CD4-positive, alpha-beta memory T cell (primary cell): Measurements from ENCODE around the gene ABTB2. TPM values are rescaled to one million over a fixed set of nuclear protein-coding genes. Genes with fewer than 3 reads are reported as not detected.

Experiments
- CTCF ChIA-PET: fragments of 350-600 bp; sonication (Branson Sonifier 250); formaldehyde crosslinking; loops from one replicate; lab custom pipeline; 2021; ENCODE audit warnings: inconsistent platforms; ENCODE audit not compliant: partially characterized antibody; lab: Charles Lee
- POLR2A ChIA-PET: fragments of 350-600 bp; sonication (Branson Sonifier 250); formaldehyde crosslinking; loops from one replicate; lab custom pipeline; 2021; ENCODE audit not compliant: partially characterized antibody; lab: Charles Lee
- DNase-seq, 5 donors: peaks; one replicate each; pipeline versions ENCODE4 v3.0.0 to v3.0.0-alpha.2; 2020 to 2022; ENCODE audit warnings: mixed read lengths in 1 of 5
- H3K27ac ChIP-seq: one replicate; pipeline ENCODE4 v1.7.0; 2013; ENCODE audit warnings: low read depth, low read length
- H3K27me3 ChIP-seq: 2 replicates; pipeline ENCODE4 v1.7.0; 2013; ENCODE audit warnings: mild to moderate bottlenecking, low read length, moderate library complexity; ENCODE audit not compliant: insufficient read depth
- H3K36me3 ChIP-seq: 2 replicates; pipeline ENCODE4 v1.7.0; 2013; ENCODE audit warnings: mild to moderate bottlenecking, low read length, moderate library complexity; ENCODE audit not compliant: insufficient read depth
- H3K4me1 ChIP-seq: 2 replicates; pipeline ENCODE4 v1.7.0; 2013; ENCODE audit warnings: mild to moderate bottlenecking, low read length, moderate library complexity; ENCODE audit not compliant: insufficient read depth
- H3K4me3 ChIP-seq, 2 donors: one replicate each; pipeline ENCODE4 v1.7.0; 2013; ENCODE audit warnings: low read length in 2 of 2, mild to moderate bottlenecking in 1 of 2
- H3K9me3 ChIP-seq, 2 donors: one replicate each; pipeline ENCODE4 v1.7.0; 2013; ENCODE audit warnings: low read length in 2 of 2, control low read depth in 1 of 2; ENCODE audit not compliant: control insufficient read depth in 1 of 2
- H3K27ac Mint-ChIP-seq, 7 donors: one replicate each; pipeline ENCODE4 v1.8.0; 2020 to 2021; ENCODE audit warnings: mixed read lengths in 7 of 7, mild to moderate bottlenecking in 6 of 7, inconsistent platforms in 3 of 7, moderate library complexity in 3 of 7
- H3K27me3 Mint-ChIP-seq, 2 donors: one replicate each; pipeline ENCODE4 v1.8.0; 2020 to 2021; ENCODE audit warnings: mixed read lengths in 2 of 2
- H3K36me3 Mint-ChIP-seq, 2 donors: one replicate each; pipeline ENCODE4 v1.8.0; 2020 to 2021; ENCODE audit warnings: mixed read lengths in 2 of 2, inconsistent platforms in 1 of 2, mild to moderate bottlenecking in 1 of 2
- H3K4me1 Mint-ChIP-seq, 4 donors: one replicate each; pipeline ENCODE4 v1.8.0; 2020 to 2021; ENCODE audit warnings: mixed read lengths in 4 of 4, mild to moderate bottlenecking in 1 of 4
- H3K4me3 Mint-ChIP-seq, 8 donors: one replicate each; pipeline ENCODE4 v1.8.0; 2020 to 2021; ENCODE audit warnings: mixed read lengths in 8 of 8, mild to moderate bottlenecking in 7 of 8, moderate library complexity in 6 of 8, inconsistent platforms in 3 of 8
- H3K9me3 Mint-ChIP-seq, 8 donors: one replicate each; pipeline ENCODE4 v1.8.0; 2020 to 2021; ENCODE audit warnings: mixed read lengths in 8 of 8, mild to moderate bottlenecking in 5 of 8, inconsistent platforms in 3 of 8, moderate library complexity in 1 of 8
- intact Hi-C: fragments of 100-400 bp; cut with micrococcal nuclease; formaldehyde crosslinking; loops from one replicate; pipeline ENCODE4 v1.15.1; 2023
- polyA plus RNA-seq, 2 donors: library from polyadenylated mRNA; unstranded; fragments of 300-500 nt; fragmentation: Illumina TruSeq; gene quantifications; one replicate each; pipeline ENCODE4 v1.2.3, GENCODE V29; 2021
- total RNA-seq, 2 experiments: library from RNA; stranded (reverse); gene quantifications; one replicate each; pipeline ENCODE4 v1.2.3, GENCODE V29; 2021

ABTB2 gene
- total and polyA plus RNA-seq, 4 experiments from 2014 or later, result 0.35 to 0.39 TPM; not detected in 2

- peak overlapping the region in 2 of 7 donors; percentile 4 to 10 for H3K27ac Mint-ChIP-seq
- peaks cover 0 to 1% (median 0%) of the 10 kb centered on the region in 8 donors for H3K9me3 Mint-ChIP-seq
- CTCF ChIA-PET, result no interaction called here
- H3K27ac ChIP-seq, result no peak overlapping the region
- POLR2A ChIA-PET, result no interaction called here
- peaks cover 59% of the 10 kb centered on the region for H3K36me3 ChIP-seq
- no peak overlapping the region for H3K4me3 Mint-ChIP-seq
- H3K4me1 Mint-ChIP-seq, result peaks cover 0 to 4% (median 4%) of the 10 kb centered on the region in 4 donors
- no peaks in the 10 kb centered on the region for H3K27me3 Mint-ChIP-seq
- DNase-seq, result no peak
- H3K27me3 ChIP-seq, result no peaks in the 10 kb centered on the region
- no peaks in the 10 kb centered on the region for H3K4me1 ChIP-seq
- H3K9me3 ChIP-seq, result no peaks in the 10 kb centered on the region
- no peak overlapping the region for H3K4me3 ChIP-seq
- intact Hi-C loops, result no loop called here
- H3K36me3 Mint-ChIP-seq, result peaks cover 70 to 79% of the 10 kb centered on the region in 2 donors
Observed at GRCh38 chr11:34124885-34125668, 232.7 kb downstream of the ABTB2 start.

GRCh38 chr11:34120651-34121050 is 237.2 kb downstream of the ABTB2 start:
- peak overlapping the region in 5 of 7 donors; percentile 26 to 75 (median 62) for H3K27ac Mint-ChIP-seq
- ChIA-PET CTCF (no interaction called here), POLR2A (no interaction called here)
- H3K27me3 Mint-ChIP-seq, result no peaks in the 10 kb centered on the region
- Histone ChIP-seq H3K9me3 (no peaks in the 10 kb centered on the region), H3K27me3 (no peaks in the 10 kb centered on the region), H3K27ac (no peak overlapping the region), H3K4me1 (no peaks in the 10 kb centered on the region), H3K4me3 (no peak overlapping the region), H3K36me3 (peaks cover 76% of the 10 kb centered on the region)
- intact Hi-C loops, result no loop called here
- H3K4me1 Mint-ChIP-seq, result peaks cover 0 to 4% (median 3%) of the 10 kb centered on the region in 4 donors
- peaks cover 0 to 1% (median 0%) of the 10 kb centered on the region in 8 donors for H3K9me3 Mint-ChIP-seq
- H3K4me3 Mint-ChIP-seq, result no peak overlapping the region
- peaks cover 70 to 84% of the 10 kb centered on the region in 2 donors for H3K36me3 Mint-ChIP-seq
- no peak for DNase-seq

GRCh38 chr11:34114471-34114870 is 243.3 kb downstream of the ABTB2 start:
- Histone ChIP-seq H3K27ac (no peak overlapping the region), H3K27me3 (no peaks in the 10 kb centered on the region), H3K36me3 (peaks cover 83% of the 10 kb centered on the region), H3K4me3 (no peak overlapping the region), H3K9me3 (no peaks in the 10 kb centered on the region), H3K4me1 (no peaks in the 10 kb centered on the region)
- Mint-ChIP-seq H3K4me3 (no peak overlapping the region), H3K4me1 (peaks cover 0 to 6% (median 5%) of the 10 kb centered on the region in 4 donors), H3K36me3 (peaks cover 71 to 85% of the 10 kb centered on the region in 2 donors), H3K27me3 (no peaks in the 10 kb centered on the region), H3K9me3 (no peaks in the 10 kb centered on the region), H3K27ac (peak overlapping the region in 1 of 7 donors; percentile 77)
- POLR2A ChIA-PET, result interaction anchor here (0.6 to 1.4 kb wide), 2 partner anchors 9 to 227 kb away, joined by 3 to 4 read pairs; partner anchors contain the start of gene NAT10
- CTCF ChIA-PET, result no interaction called here
- DNase-seq, result no peak
- intact Hi-C loops, result no loop called here

- Histone ChIP-seq H3K27ac (no peak overlapping the region), H3K27me3 (no peaks in the 10 kb centered on the region), H3K4me1 (no peaks in the 10 kb centered on the region), H3K4me3 (no peak overlapping the region), H3K36me3 (peaks cover 83% of the 10 kb centered on the region), H3K9me3 (no peaks in the 10 kb centered on the region)
- intact Hi-C loops, result no loop called here
- ChIA-PET CTCF (no interaction called here), POLR2A (interaction anchor here (0.6 to 1.4 kb wide), 2 partner anchors 9 to 227 kb away, joined by 3 to 4 read pairs; partner anchors contain the start of gene NAT10)
- no peaks in the 10 kb centered on the region for H3K9me3 Mint-ChIP-seq
- H3K36me3 Mint-ChIP-seq, result peaks cover 73 to 85% of the 10 kb centered on the region in 2 donors
- DNase-seq, result no peak
- no peaks in the 10 kb centered on the region for H3K27me3 Mint-ChIP-seq
- H3K4me1 Mint-ChIP-seq, result peaks cover 3 to 10% (median 8%) of the 10 kb centered on the region in 4 donors
- no peak overlapping the region for H3K27ac Mint-ChIP-seq
- no peak overlapping the region for H3K4me3 Mint-ChIP-seq
Observed at GRCh38 chr11:34114014-34114413, 243.8 kb downstream of the ABTB2 start.

DNA sequence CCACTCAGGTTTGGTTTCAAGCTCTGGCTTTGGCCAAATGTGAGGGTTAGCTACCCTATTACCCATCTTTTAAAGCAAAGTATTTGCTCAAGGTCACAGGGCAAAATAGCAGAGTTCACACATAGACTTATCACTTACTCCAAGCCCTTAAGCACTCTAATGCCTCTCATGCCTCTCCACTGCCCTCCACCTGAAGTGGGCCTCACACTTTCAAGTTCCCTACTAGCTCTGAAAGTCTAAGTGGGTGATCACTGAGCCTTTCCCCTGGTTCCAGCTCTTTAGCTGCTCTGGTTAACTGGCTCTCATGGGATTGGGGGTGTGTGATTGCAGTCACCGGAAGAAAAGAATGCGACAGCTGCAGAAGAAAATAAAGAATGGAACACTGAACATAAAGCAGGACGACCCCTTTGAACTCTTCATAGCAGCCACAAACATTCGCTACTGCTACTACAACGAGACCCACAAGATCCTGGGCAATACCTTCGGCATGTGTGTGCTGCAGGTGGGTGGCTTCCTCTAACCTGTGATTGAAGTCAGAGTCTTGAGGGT is 246.0 kb downstream of the ABTB2 start:
- no peaks in the 10 kb centered on the region for H3K9me3 ChIP-seq
- peaks cover 15 to 29% (median 20%) of the 10 kb centered on the region in 4 donors for H3K4me1 Mint-ChIP-seq
- H3K36me3 ChIP-seq, result peaks cover 69% of the 10 kb centered on the region
- H3K4me1 ChIP-seq, result peaks cover 9% of the 10 kb centered on the region
- no peak overlapping the region for H3K27ac ChIP-seq
- POLR2A ChIA-PET, result interaction anchor here (0.6 kb wide), 1 partner anchor 62 kb away, joined by 3 read pairs; no protein-coding TSS in a partner anchor
- H3K27me3 Mint-ChIP-seq, result no peaks in the 10 kb centered on the region
- intact Hi-C loops, result no loop called here
- no peak for DNase-seq
- peaks cover 57 to 81% of the 10 kb centered on the region in 2 donors for H3K36me3 Mint-ChIP-seq
- CTCF ChIA-PET, result no interaction called here
- H3K27me3 ChIP-seq, result no peaks in the 10 kb centered on the region
- H3K9me3 Mint-ChIP-seq, result no peaks in the 10 kb centered on the region
- H3K27ac Mint-ChIP-seq, result peak overlapping the region in 2 of 7 donors; percentile 20 to 55
- H3K4me3 ChIP-seq, result no peak overlapping the region
- H3K4me3 Mint-ChIP-seq, result no peak overlapping the region

GRCh38 chr11:34105957-34106504 is 251.8 kb downstream of the ABTB2 start:
- Mint-ChIP-seq H3K4me3 (peak overlapping the region; percentile 95 to 98 (median 97)), H3K36me3 (peaks cover 14 to 50% of the 10 kb centered on the region in 2 donors), H3K9me3 (peaks cover 0 to 7% (median 0%) of the 10 kb centered on the region in 8 donors), H3K27ac (peak overlapping the region; percentile 99 to 100 (median 99)), H3K27me3 (peaks cover 0 to 2% of the 10 kb centered on the region in 2 donors), H3K4me1 (peaks cover 42 to 67% (median 51%) of the 10 kb centered on the region in 4 donors)
- H3K4me3 ChIP-seq, result peak overlapping the region; percentile 83 to 86
- H3K36me3 ChIP-seq, result peaks cover 24% of the 10 kb centered on the region
- POLR2A ChIA-PET, result interaction anchor here (0.6 to 7.0 kb wide), 16 partner anchors 8 to 926 kb away, joined by 3 to 157 read pairs (median 6); partner anchors contain the start of genes ABTB2, APIP, CAPRIN1 and CAT
- peaks cover 31% of the 10 kb centered on the region for H3K4me1 ChIP-seq
- intact Hi-C loops, result loop anchor here (1.0 to 10.0 kb wide), 6 partner anchors 20 to 332 kb away; partner anchors contain the start of genes ABTB2, CAPRIN1, CAT and FBXO3
- no peaks in the 10 kb centered on the region for H3K27me3 ChIP-seq
- DNase-seq, result no peak
- CTCF ChIA-PET, result interaction anchor here (0.6 to 2.7 kb wide), 8 partner anchors 8 to 336 kb away, joined by 3 to 15 read pairs (median 4); partner anchors contain the start of gene CAPRIN1
- H3K9me3 ChIP-seq, result no peaks in the 10 kb centered on the region
- H3K27ac ChIP-seq, result peak overlapping the region; percentile 90
